Measurements from ENCODE around the gene WDR7.

WDR7 gene

GRCh38 chr18:56723706-56724105, 72.5 kb downstream of the WDR7 start:
- TF ChIP-seq CTCF (IDR thresholded peaks at IDR 0.05; ENCODE audit: low read length): no peak
- no peak for TF ChIP-seq EZH2 (optimal IDR thresholded peaks at IDR 0.05; ENCODE audit: low read depth, low read length)
- no peak for TF ChIP-seq EZH2phosphoT487 (IDR thresholded peaks at IDR 0.05; ENCODE audit: low read length)

GRCh38 chr18:56726906-56727305, 75.7 kb downstream of the WDR7 start:
- no peak overlapping the region for H3K4me2 ChIP-seq (ENCODE audit: low read depth, low read length)
- H3K4me1 ChIP-seq (ENCODE audit: low read length): no peaks in the 10 kb centered on the region
- H3K4me3 ChIP-seq (ENCODE audit: low read length): no peak overlapping the region
- H3K27me3 ChIP-seq (replicated peaks; ENCODE audit: insufficient read depth, low read length): no peaks in the 10 kb centered on the region
- TF ChIP-seq EZH2 (optimal IDR thresholded peaks at IDR 0.05; ENCODE audit: low read depth, low read length): no peak
- TF ChIP-seq CTCF (IDR thresholded peaks at IDR 0.05; ENCODE audit: low read length): no peak
- TF ChIP-seq EZH2phosphoT487 (IDR thresholded peaks at IDR 0.05; ENCODE audit: low read length): no peak
- no peaks in the 10 kb centered on the region for H3K36me3 ChIP-seq (replicated peaks; ENCODE audit: insufficient read depth, low read length)
- H3K9me2 ChIP-seq (replicated peaks; ENCODE audit: insufficient read depth, low read length): no peaks in the 10 kb centered on the region
- no peaks in the 10 kb centered on the region for H4K20me1 ChIP-seq (ENCODE audit: insufficient read depth, low read length)
- H2AFZ ChIP-seq (ENCODE audit: low read length): no peak overlapping the region
- DNase-seq: no peak
- no peak overlapping the region for H3K9ac ChIP-seq (ENCODE audit: low read length)
- no peaks in the 10 kb centered on the region for H3K79me2 ChIP-seq (ENCODE audit: low read length)
- H3F3A ChIP-seq (ENCODE audit: insufficient read depth, low read length): no peaks in the 10 kb centered on the region
- H3K9me3 ChIP-seq (replicated peaks; ENCODE audit: insufficient read depth, low read length): no peaks in the 10 kb centered on the region
- H3K27ac ChIP-seq (ENCODE audit: low read length): no peak overlapping the region

More at GRCh38 chr18:56723706-56724105, 72.5 kb downstream of the WDR7 start:
- Histone ChIP-seq H3F3A (ENCODE audit: insufficient read depth, low read length) (no peaks in the 10 kb centered on the region), H2AFZ (ENCODE audit: low read length) (no peak overlapping the region), H3K27ac (ENCODE audit: low read length) (no peak overlapping the region), H3K4me3 (ENCODE audit: low read length) (no peak overlapping the region), H3K4me1 (ENCODE audit: low read length) (no peaks in the 10 kb centered on the region), H3K9ac (ENCODE audit: low read length) (no peak overlapping the region), H3K79me2 (ENCODE audit: low read length) (no peaks in the 10 kb centered on the region), H3K27me3 (replicated peaks; ENCODE audit: insufficient read depth, low read length) (no peaks in the 10 kb centered on the region), H3K36me3 (replicated peaks; ENCODE audit: insufficient read depth, low read length) (no peaks in the 10 kb centered on the region), H3K9me3 (replicated peaks; ENCODE audit: insufficient read depth, low read length) (no peaks in the 10 kb centered on the region), H3K4me2 (ENCODE audit: low read depth, low read length) (no peak overlapping the region), H3K9me2 (replicated peaks; ENCODE audit: insufficient read depth, low read length) (no peaks in the 10 kb centered on the region), H4K20me1 (ENCODE audit: insufficient read depth, low read length) (no peaks in the 10 kb centered on the region)
- DNase-seq: no peak

- H3K4me3 ChIP-seq (ENCODE audit: low read length): no peak overlapping the region
- H3K9ac ChIP-seq (ENCODE audit: low read length): no peak overlapping the region
- H3K9me3 ChIP-seq (replicated peaks; ENCODE audit: insufficient read depth, low read length): no peaks in the 10 kb centered on the region
- no peak overlapping the region for H2AFZ ChIP-seq (ENCODE audit: low read length)
- no peaks in the 10 kb centered on the region for H3K36me3 ChIP-seq (replicated peaks; ENCODE audit: insufficient read depth, low read length)
- H3K27ac ChIP-seq (ENCODE audit: low read length): no peak overlapping the region
- H3K4me2 ChIP-seq (ENCODE audit: low read depth, low read length): no peak overlapping the region
- no peaks in the 10 kb centered on the region for H3K4me1 ChIP-seq (ENCODE audit: low read length)
- DNase-seq: no peak
- H4K20me1 ChIP-seq (ENCODE audit: insufficient read depth, low read length): no peaks in the 10 kb centered on the region
- H3K27me3 ChIP-seq (replicated peaks; ENCODE audit: insufficient read depth, low read length): no peaks in the 10 kb centered on the region
- no peaks in the 10 kb centered on the region for H3K79me2 ChIP-seq (ENCODE audit: low read length)
- no peaks in the 10 kb centered on the region for H3F3A ChIP-seq (ENCODE audit: insufficient read depth, low read length)
- TF ChIP-seq EZH2 (optimal IDR thresholded peaks at IDR 0.05; ENCODE audit: low read depth, low read length): no peak
- TF ChIP-seq EZH2phosphoT487 (IDR thresholded peaks at IDR 0.05; ENCODE audit: low read length): no peak
- no peak for TF ChIP-seq CTCF (IDR thresholded peaks at IDR 0.05; ENCODE audit: low read length)
- no peaks in the 10 kb centered on the region for H3K9me2 ChIP-seq (replicated peaks; ENCODE audit: insufficient read depth, low read length)
Measured at GRCh38 chr18:56727399-56727798, 76.2 kb downstream of the WDR7 start.
